Muscle layer of duodenum (tissue), 2 donors: ENCODE data around the gene LRTM2.

Experiments
- H3K27ac ChIP-seq: one replicate; pipeline ENCODE4 v1.7.0; 2013; ENCODE audit warnings: mild to moderate bottlenecking, low read length
- H3K27me3 ChIP-seq: one replicate; pipeline ENCODE4 v1.7.0; 2013; ENCODE audit warnings: low read depth, mild to moderate bottlenecking, control low read depth, low read length
- H3K36me3 ChIP-seq, 2 donors: one replicate each; pipeline ENCODE4 v1.7.0; 2013; ENCODE audit warnings: low read length in 2 of 2, control low read depth in 1 of 2, mild to moderate bottlenecking in 1 of 2; ENCODE audit not compliant: insufficient read depth in 2 of 2, control insufficient read depth in 1 of 2
- H3K4me1 ChIP-seq, 2 donors: one replicate each; pipeline ENCODE4 v1.7.0; 2013; ENCODE audit warnings: low read length in 2 of 2, mild to moderate bottlenecking in 2 of 2, control low read depth in 1 of 2, moderate library complexity in 1 of 2; ENCODE audit not compliant: insufficient read depth in 2 of 2, control insufficient read depth in 1 of 2
- H3K4me3 ChIP-seq, 2 donors: one replicate each; pipeline ENCODE4 v1.7.0; 2013; ENCODE audit warnings: low read length in 2 of 2, low read depth in 1 of 2, mild to moderate bottlenecking in 1 of 2
- H3K9me3 ChIP-seq, 2 donors: one replicate each; pipeline ENCODE4 v1.7.0; 2013; ENCODE audit warnings: low read length in 2 of 2, control low read depth in 1 of 2, mild to moderate bottlenecking in 1 of 2; ENCODE audit not compliant: control insufficient read depth in 1 of 2
- donor health status: healthy.

Gene LRTM2

DNA sequence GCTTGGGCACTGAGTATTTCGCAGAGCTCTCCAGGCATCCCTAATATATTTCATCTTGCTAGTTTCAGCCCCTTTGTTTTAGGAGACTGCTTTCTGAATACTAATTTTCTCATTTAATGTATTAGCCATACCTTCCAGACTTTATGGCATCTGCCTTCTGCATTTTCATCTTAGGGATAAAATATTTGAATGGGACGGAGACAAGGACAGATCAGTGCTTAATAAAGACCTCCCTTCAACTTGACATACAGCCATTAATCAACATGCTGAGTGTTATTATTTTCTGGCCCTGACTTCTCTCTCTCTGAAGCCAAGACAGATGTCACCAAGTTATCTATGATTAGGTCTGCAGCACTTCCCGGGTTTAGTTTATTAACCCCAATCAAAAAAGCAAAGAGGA lies 55.7 kb downstream of the LRTM2 start:
- H3K36me3 ChIP-seq, result no peaks in the 10 kb centered on the region
- H3K27me3 ChIP-seq, result no peaks in the 10 kb centered on the region
- no peak overlapping the region for H3K27ac ChIP-seq
- H3K4me3 ChIP-seq, result no peak overlapping the region
- H3K9me3 ChIP-seq, result no peaks in the 10 kb centered on the region
- no peaks in the 10 kb centered on the region for H3K4me1 ChIP-seq

- H3K36me3 ChIP-seq, result no peaks in the 10 kb centered on the region
- H3K4me1 ChIP-seq, result no peaks in the 10 kb centered on the region
- no peaks in the 10 kb centered on the region for H3K9me3 ChIP-seq
- no peak overlapping the region for H3K27ac ChIP-seq
- H3K4me3 ChIP-seq, result no peak overlapping the region
- H3K27me3 ChIP-seq, result no peaks in the 10 kb centered on the region
Measured at GRCh38 chr12:1877169-1877878, 57.0 kb downstream of the LRTM2 start.

DNA sequence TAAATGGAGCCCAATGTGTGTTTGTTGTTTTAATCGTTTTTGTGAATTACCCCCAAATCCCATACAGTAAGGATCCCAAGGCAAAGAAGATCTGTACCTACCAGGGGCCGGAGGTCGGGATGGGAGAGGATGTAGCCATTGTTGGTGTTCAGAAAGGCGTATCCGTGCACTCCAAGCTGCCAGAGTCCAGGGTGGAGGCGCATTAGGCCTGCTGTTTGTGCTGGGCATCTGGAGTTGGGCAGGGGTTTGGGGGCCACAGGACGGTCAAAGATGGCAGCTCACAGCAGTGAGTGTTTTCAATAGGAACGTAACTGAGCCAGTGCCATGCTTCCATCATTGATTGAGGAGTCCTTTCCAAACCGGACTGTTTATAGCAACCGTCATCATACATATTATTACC lies 57.8 kb downstream of the LRTM2 start:
- Histone ChIP-seq H3K27me3 (no peaks in the 10 kb centered on the region), H3K9me3 (no peaks in the 10 kb centered on the region), H3K4me3 (no peak overlapping the region), H3K27ac (no peak overlapping the region), H3K36me3 (no peaks in the 10 kb centered on the region), H3K4me1 (no peaks in the 10 kb centered on the region)

- no peak overlapping the region for H3K4me3 ChIP-seq
- no peaks in the 10 kb centered on the region for H3K27me3 ChIP-seq
- H3K4me1 ChIP-seq, result no peaks in the 10 kb centered on the region
- no peaks in the 10 kb centered on the region for H3K36me3 ChIP-seq
- no peak overlapping the region for H3K27ac ChIP-seq
- H3K9me3 ChIP-seq, result no peaks in the 10 kb centered on the region
Measured at GRCh38 chr12:1878695-1879094, 58.3 kb downstream of the LRTM2 start.

- H3K27me3 ChIP-seq, result no peaks in the 10 kb centered on the region
- no peaks in the 10 kb centered on the region for H3K9me3 ChIP-seq
- no peak overlapping the region for H3K4me3 ChIP-seq
- no peaks in the 10 kb centered on the region for H3K4me1 ChIP-seq
- no peak overlapping the region for H3K27ac ChIP-seq
- H3K36me3 ChIP-seq, result no peaks in the 10 kb centered on the region
Measured at GRCh38 chr12:1879633-1880032, 59.3 kb downstream of the LRTM2 start.

DNA sequence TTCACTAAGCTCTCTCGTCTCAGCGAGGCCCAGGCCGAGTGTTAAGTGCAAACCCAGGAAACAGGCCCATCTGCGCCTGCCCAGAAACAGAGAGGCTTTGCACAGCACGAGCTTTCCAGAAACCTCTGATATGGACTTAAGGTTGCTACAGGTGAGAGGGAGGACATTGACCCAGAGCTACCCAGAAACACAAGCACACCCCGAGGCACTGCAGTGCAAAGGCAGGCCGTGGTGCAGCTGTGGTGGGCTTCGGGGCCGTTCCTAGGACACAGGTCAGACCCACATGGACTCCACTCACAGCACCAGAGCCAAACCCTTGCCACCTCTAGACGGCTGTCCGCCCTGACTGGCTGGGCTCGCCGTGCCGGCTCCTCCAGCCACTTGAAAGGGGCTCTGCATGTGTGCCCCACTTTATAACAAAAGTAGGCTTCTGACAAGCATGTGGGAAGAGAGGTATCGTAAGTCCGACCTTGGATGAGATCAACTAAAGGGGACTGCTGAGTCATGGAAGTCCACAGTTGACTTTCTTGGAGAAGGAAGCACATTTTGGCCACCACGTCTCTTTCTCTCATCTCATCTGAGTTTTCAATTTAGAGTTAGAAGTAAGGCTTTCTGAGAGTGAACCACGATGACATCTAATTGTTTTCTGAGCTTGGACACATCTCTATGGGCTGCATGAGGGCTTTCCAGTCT lies 59.9 kb downstream of the LRTM2 start:
- no peaks in the 10 kb centered on the region for H3K4me1 ChIP-seq
- H3K27ac ChIP-seq, result no peak overlapping the region
- no peaks in the 10 kb centered on the region for H3K27me3 ChIP-seq
- no peak overlapping the region for H3K4me3 ChIP-seq
- no peaks in the 10 kb centered on the region for H3K36me3 ChIP-seq
- no peaks in the 10 kb centered on the region for H3K9me3 ChIP-seq

GRCh38 chr12:1880876-1881275 lies 60.5 kb downstream of the LRTM2 start:
- Histone ChIP-seq H3K27ac (no peak overlapping the region), H3K27me3 (no peaks in the 10 kb centered on the region), H3K4me3 (no peak overlapping the region), H3K4me1 (no peaks in the 10 kb centered on the region), H3K9me3 (no peaks in the 10 kb centered on the region), H3K36me3 (no peaks in the 10 kb centered on the region)

DNA sequence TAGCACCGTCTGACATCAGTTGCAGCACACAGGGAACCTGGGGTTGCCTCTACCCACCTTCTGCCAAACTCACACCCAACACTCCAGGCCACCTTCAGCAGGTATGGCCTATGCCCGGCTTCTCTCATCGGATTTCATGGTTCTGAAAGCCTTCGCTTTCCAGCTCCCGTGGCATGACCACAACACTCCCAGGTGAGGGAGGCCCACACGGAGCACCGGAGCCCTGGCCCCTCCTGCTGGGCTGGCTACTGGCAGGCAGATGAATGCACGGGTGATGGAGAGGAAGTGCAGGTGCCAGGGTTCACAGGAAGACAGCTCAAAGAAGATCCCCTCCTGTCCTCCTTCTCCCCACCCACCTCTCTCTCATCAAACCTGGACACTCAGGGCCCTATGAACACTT lies 60.9 kb downstream of the LRTM2 start:
- Histone ChIP-seq H3K36me3 (no peaks in the 10 kb centered on the region), H3K4me1 (no peaks in the 10 kb centered on the region), H3K27me3 (no peaks in the 10 kb centered on the region), H3K27ac (no peak overlapping the region), H3K4me3 (no peak overlapping the region), H3K9me3 (no peaks in the 10 kb centered on the region)

GRCh38 chr12:1881936-1882335 lies 61.6 kb downstream of the LRTM2 start:
- Histone ChIP-seq H3K9me3 (no peaks in the 10 kb centered on the region), H3K36me3 (no peaks in the 10 kb centered on the region), H3K4me1 (no peaks in the 10 kb centered on the region), H3K27me3 (no peaks in the 10 kb centered on the region), H3K4me3 (no peak overlapping the region), H3K27ac (no peak overlapping the region)

- Histone ChIP-seq H3K4me1 (no peaks in the 10 kb centered on the region), H3K36me3 (no peaks in the 10 kb centered on the region), H3K27ac (no peak overlapping the region), H3K4me3 (no peak overlapping the region), H3K27me3 (no peaks in the 10 kb centered on the region), H3K9me3 (no peaks in the 10 kb centered on the region)
Measured at GRCh38 chr12:1882405-1882804, 62.0 kb downstream of the LRTM2 start.

GRCh38 chr12:1882850-1883470 lies 62.6 kb downstream of the LRTM2 start:
- Histone ChIP-seq H3K4me3 (no peak overlapping the region), H3K9me3 (no peaks in the 10 kb centered on the region), H3K27me3 (no peaks in the 10 kb centered on the region), H3K27ac (no peak overlapping the region), H3K4me1 (no peaks in the 10 kb centered on the region), H3K36me3 (no peaks in the 10 kb centered on the region)
